ENCODE measurements around the gene SPINDOC.

- TF ChIP-seq, protein P1, sequence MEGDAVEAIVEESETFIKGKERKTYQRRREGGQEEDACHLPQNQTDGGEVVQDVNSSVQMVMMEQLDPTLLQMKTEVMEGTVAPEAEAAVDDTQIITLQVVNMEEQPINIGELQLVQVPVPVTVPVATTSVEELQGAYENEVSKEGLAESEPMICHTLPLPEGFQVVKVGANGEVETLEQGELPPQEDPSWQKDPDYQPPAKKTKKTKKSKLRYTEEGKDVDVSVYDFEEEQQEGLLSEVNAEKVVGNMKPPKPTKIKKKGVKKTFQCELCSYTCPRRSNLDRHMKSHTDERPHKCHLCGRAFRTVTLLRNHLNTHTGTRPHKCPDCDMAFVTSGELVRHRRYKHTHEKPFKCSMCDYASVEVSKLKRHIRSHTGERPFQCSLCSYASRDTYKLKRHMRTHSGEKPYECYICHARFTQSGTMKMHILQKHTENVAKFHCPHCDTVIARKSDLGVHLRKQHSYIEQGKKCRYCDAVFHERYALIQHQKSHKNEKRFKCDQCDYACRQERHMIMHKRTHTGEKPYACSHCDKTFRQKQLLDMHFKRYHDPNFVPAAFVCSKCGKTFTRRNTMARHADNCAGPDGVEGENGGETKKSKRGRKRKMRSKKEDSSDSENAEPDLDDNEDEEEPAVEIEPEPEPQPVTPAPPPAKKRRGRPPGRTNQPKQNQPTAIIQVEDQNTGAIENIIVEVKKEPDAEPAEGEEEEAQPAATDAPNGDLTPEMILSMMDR (IDR thresholded peaks at IDR 0.05), result no peak
- TF ChIP-seq POLR2AphosphoS5 (IDR thresholded peaks at IDR 0.05) (no peak), POLR2A (IDR thresholded peaks at IDR 0.05) (no peak)
These were observed 56.4 kb downstream of the SPINDOC start for GRCh38 chr11:63869683-63870082.

Measured in prostate gland (tissue), 2 donors.